AG09319 (cell line): ENCODE data around the gene P2RY11.

ENCODE experiments used
- DNase-seq: peaks from one replicate; pipeline ENCODE4 v3.0.0-alpha.2; 2010; ENCODE audit warnings: low read depth; ENCODE audit errors: extremely low read depth
- CTCF ChIP-seq: IDR thresholded peaks from 2 replicates; pipeline ENCODE4 v1.5.1; 2011; ENCODE audit warnings: low read depth, mild to moderate bottlenecking, inconsistent platforms, low read length, moderate library complexity

Gene P2RY11, protein sequence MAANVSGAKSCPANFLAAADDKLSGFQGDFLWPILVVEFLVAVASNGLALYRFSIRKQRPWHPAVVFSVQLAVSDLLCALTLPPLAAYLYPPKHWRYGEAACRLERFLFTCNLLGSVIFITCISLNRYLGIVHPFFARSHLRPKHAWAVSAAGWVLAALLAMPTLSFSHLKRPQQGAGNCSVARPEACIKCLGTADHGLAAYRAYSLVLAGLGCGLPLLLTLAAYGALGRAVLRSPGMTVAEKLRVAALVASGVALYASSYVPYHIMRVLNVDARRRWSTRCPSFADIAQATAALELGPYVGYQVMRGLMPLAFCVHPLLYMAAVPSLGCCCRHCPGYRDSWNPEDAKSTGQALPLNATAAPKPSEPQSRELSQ

DNA sequence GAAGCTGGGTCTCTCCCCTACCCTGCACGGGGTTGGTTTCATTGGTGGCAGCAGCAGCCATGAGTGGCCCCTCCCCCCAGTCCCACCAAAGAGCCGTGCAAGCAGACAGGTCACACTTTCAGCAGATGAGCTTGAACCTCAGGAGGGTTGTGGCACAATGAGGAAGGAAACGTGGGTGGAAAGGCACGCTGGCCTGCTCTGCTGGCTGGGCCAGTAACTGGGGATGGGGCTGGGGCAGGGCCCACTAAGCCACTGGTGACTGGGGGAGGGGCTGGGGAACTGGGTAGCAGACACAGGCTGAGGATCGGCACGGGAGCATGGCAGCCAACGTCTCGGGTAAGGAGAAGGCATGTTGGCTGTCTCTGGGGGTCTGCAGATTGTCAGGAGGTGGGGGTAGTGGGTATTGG, at the start of gene P2RY11:
TSS of gene P2RY11 (plus strand) at position 289 of the 407 bp plus-strand sequence. CDS start at position 318, 29 bp downstream.
- no peak for TF ChIP-seq CTCF
- DNase-seq, result no peak

- no peak for TF ChIP-seq CTCF
- DNase-seq, result no peak
Observed at GRCh38 chr19:10061717-10062310, 49.7 kb upstream of the P2RY11 start.

GRCh38 chr19:10068205-10068604, 43.3 kb upstream of the P2RY11 start:
- DNase-seq, result no peak
- no peak for TF ChIP-seq CTCF

- DNase-seq, result no peak
- TF ChIP-seq CTCF, result no peak
Observed at GRCh38 chr19:10069046-10069445, 42.4 kb upstream of the P2RY11 start.

DNA sequence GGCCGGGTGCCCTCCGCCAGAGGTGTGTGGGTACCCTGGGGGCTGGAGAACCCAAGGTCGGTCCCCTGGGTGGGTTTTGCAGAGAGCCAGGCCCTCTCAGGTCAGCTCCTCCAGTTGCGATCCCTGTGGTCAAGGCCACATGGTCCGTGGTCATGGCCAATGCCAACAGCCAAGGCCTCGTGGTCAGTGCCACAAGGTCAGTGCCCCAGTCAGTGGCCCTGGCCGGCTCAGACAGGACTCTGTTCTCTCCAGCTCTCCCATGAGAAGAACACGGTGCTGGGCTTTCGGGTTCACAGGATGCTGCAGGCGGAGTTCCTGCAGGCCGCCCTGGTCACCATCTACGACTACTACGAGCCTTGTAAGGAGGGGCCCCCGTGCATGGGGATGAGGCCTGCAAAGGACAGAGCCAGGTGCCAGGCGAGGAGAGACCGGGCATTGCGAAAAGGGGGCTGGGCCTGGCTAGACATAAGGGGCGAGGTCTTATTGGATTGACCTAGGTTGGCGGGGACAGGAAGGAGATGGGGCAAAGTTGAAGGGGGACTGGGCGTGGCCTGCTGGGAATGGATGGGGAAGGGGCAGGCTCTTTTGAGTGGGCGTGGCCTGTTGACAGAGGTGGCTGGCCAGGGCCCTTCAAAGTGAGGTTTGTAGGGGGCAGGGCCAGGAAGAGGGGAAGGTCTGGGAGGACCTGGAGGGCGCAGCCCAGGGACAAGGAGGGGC, 40.6 kb upstream of the P2RY11 start:
- no peak for DNase-seq
- TF ChIP-seq CTCF, result no peak

GRCh38 chr19:10074153-10074552, 37.3 kb upstream of the P2RY11 start:
- peak; percentile 14 for TF ChIP-seq CTCF
- DNase-seq, result no peak

DNA sequence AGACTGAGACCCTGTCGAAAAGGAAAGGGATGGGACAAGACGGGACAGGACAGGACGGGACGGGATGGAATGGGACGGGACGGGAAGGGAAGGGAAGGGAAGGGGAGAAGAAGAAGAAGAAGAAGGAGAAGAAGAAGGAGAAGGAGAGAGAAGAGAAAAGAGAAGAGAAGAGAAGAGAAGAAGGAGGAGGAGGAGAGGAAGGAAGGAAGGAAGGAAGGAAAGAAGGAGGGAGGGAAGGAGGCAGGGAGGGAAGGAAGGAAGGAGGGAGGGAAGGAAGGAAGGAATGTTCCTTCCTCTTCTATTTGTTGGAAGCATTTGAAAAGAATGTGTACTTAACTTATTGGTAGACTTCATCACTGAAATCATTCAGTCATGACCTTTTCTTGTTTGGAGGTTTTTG, 35.0 kb upstream of the P2RY11 start:
- no peak for TF ChIP-seq CTCF
- DNase-seq, result no peak
